Right lobe of liver (tissue), 4 donors: ENCODE data around the gene RPS27L.

Experiments used
- CTCF ChIP-seq, 4 donors: fragments of 200-600 bp in 3 of 4; fragments of 450-650 bp in 1 of 4; IDR thresholded peaks; one replicate each; pipeline versions ENCODE4 v1.5.1 to v1.8.0; 2016 to 2022; ENCODE audit warnings: antibody characterized with exemption in 4 of 4, mild to moderate bottlenecking in 2 of 4
- POLR2A ChIP-seq: fragments of 450-650 bp; IDR thresholded peaks from one replicate; pipeline ENCODE4 v1.6.1; 2017; ENCODE audit warnings: antibody characterized with exemption, mild to moderate bottlenecking
- donor health status: DM: no; HTN: no; CAD: no.
- donor health status: DM: no; HTN: no; CAD: no.
- donor health status: DM: no; HTN: yes; CAD: no.

GRCh38 chr15:63146684-63147083 is 10.6 kb downstream of the RPS27L start:
- TF ChIP-seq POLR2A (no peak), CTCF (IDR thresholded peaks at IDR 0.05) (no peak)
